Panc1 (cell line): ENCODE data around the gene P2RX4.

Experiments
- CTCF ChIP-seq: fragments of 450-650 bp; IDR thresholded peaks from 2 replicates; pipeline ENCODE4 v1.5.1; 2017; ENCODE audit warnings: mild to moderate bottlenecking
- POLR2AphosphoS5 ChIP-seq: IDR thresholded peaks from 2 replicates; pipeline ENCODE4 v1.6.1; 2012; ENCODE audit warnings: mild to moderate bottlenecking, low read depth, low read length, moderate library complexity
- TCF7L2 ChIP-seq: IDR thresholded peaks from 2 replicates; pipeline ENCODE4 v1.6.1; 2011; ENCODE audit warnings: mild to moderate bottlenecking, low read depth, low read length, inconsistent platforms

GRCh38 chr12:121264951-121265515 is 55.1 kb downstream of the P2RX4 start:
- no peak for TF ChIP-seq CTCF
- TF ChIP-seq TCF7L2 = no peak
- TF ChIP-seq POLR2AphosphoS5 = no peak
